Left cardiac atrium (tissue), 4 donors: ENCODE results near the gene SLC17A3. TPM values are rescaled to one million over a fixed set of nuclear protein-coding genes. Genes with fewer than 3 reads are reported as not detected.

ENCODE experiments used
- ATAC-seq, 2 donors: fragments of 200-7000 bp; cut with Tn5 transposase; one replicate each; pipeline ENCODE4 v1.9.1; 2020; ENCODE audit warnings: mild to moderate bottlenecking in 2 of 2, moderate library complexity in 2 of 2
- DNase-seq: peaks from one replicate; pipeline ENCODE4 v3.0.0-alpha.2; 2020
- intact Hi-C, 2 donors: fragments of 100-400 bp; cut with DNase I; formaldehyde crosslinking; loops; one replicate each; pipeline versions ENCODE4 v1.14.1 to v1.15.1; 2022 to 2023
- total RNA-seq, 2 donors: library from RNA; stranded (reverse); fragmentation: NEBNext Ultra II Directional; extraction: Animal tissue kit (Norgen Biotek cat#: 25700); gene quantifications; one replicate each; pipeline ENCODE4 v1.2.1, GENCODE V29; 2021
- donor health status: DM: no; HTN: yes; CAD: no.
- donor health status: DM: no; HTN: yes; CAD: no; lungs with severe emphysema.
- donor health status: DM: yes; HTN: yes; CAD: no.
- donor health status: Dilated cardiomyopathy.

Gene SLC17A3
- total RNA-seq, 2 donors from 2014 or later, result not detected

- ATAC-seq (no peak), DNase-seq (no peak)
- intact Hi-C loops, result no loop called here
Measured at GRCh38 chr6:25862199-25862598, 11.8 kb downstream of the SLC17A3 start.

GRCh38 chr6:25852756-25853155 lies 21.3 kb downstream of the SLC17A3 start:
- intact Hi-C loops, result no loop called here
- ATAC-seq (no peak), DNase-seq (no peak)

- ATAC-seq (no peak), DNase-seq (no peak)
- intact Hi-C loops, result no loop called here
Measured at GRCh38 chr6:25851961-25852360, 22.1 kb downstream of the SLC17A3 start.

GRCh38 chr6:25844518-25844917 lies 29.5 kb downstream of the SLC17A3 start:
- intact Hi-C loops, result no loop called here
- ATAC-seq (no peak), DNase-seq (no peak)

GRCh38 chr6:25842526-25842925 lies 31.5 kb downstream of the SLC17A3 start:
- intact Hi-C loops, result no loop called here
- ATAC-seq (no peak), DNase-seq (no peak)

GRCh38 chr6:25835442-25836283 lies 38.4 kb downstream of the SLC17A3 start:
- ATAC-seq, result peak; percentile 15 to 67
- intact Hi-C loops, result no loop called here
- DNase-seq, result peak; percentile 72

- intact Hi-C loops, result no loop called here
- DNase-seq, result no peak
- ATAC-seq, result peak in 1 of 2 donors; percentile 44
Measured at GRCh38 chr6:25834950-25835349, 39.1 kb downstream of the SLC17A3 start.

GRCh38 chr6:25833136-25833535 lies 40.9 kb downstream of the SLC17A3 start:
- DNase-seq (no peak), ATAC-seq (no peak)
- intact Hi-C loops, result no loop called here

- no peak for DNase-seq
- intact Hi-C loops, result no loop called here
- ATAC-seq, result no peak
Measured at GRCh38 chr6:25832670-25833069, 41.4 kb downstream of the SLC17A3 start.

GRCh38 chr6:25832307-25832662 lies 41.8 kb downstream of the SLC17A3 start:
- ATAC-seq (no peak), DNase-seq (no peak)
- intact Hi-C loops, result no loop called here

GRCh38 chr6:25831532-25832306 lies 42.3 kb downstream of the SLC17A3 start, which contains the start of gene SLC17A1:
Gene SLC17A1, minus strand, starts transcription at chr6:25832052. Its CDS starts 1,495 bp downstream, at chr6:25830557.
- DNase-seq, result no peak
- no peak for ATAC-seq
- intact Hi-C loops, result no loop called here

GRCh38 chr6:25830458-25830857 lies 43.6 kb downstream of the SLC17A3 start:
- ATAC-seq (no peak), DNase-seq (no peak)
- intact Hi-C loops, result no loop called here

GRCh38 chr6:25829375-25829774 lies 44.7 kb downstream of the SLC17A3 start:
- DNase-seq (no peak), ATAC-seq (no peak)
- intact Hi-C loops, result no loop called here

GRCh38 chr6:25821341-25821740 lies 52.7 kb downstream of the SLC17A3 start:
- ATAC-seq (no peak), DNase-seq (no peak)
- intact Hi-C loops, result no loop called here

- intact Hi-C loops, result no loop called here
- ATAC-seq (no peak), DNase-seq (no peak)
Measured at GRCh38 chr6:25816252-25816651, 57.8 kb downstream of the SLC17A3 start.

GRCh38 chr6:25815194-25815593 lies 58.8 kb downstream of the SLC17A3 start:
- intact Hi-C loops, result no loop called here
- ATAC-seq (no peak), DNase-seq (no peak)

- no peak for ATAC-seq
- no peak for DNase-seq
- intact Hi-C loops, result no loop called here
Measured at GRCh38 chr6:25804804-25805203, 69.2 kb downstream of the SLC17A3 start.

GRCh38 chr6:25801436-25801835 lies 72.6 kb downstream of the SLC17A3 start:
- intact Hi-C loops, result no loop called here
- DNase-seq, result no peak
- ATAC-seq, result no peak
